Transverse colon (tissue), 4 donors: Measurements from ENCODE around the gene MAN1A2. TPM values are rescaled to one million over a fixed set of nuclear protein-coding genes. Genes with fewer than 3 reads are reported as not detected.

Source experiments
- DNase-seq: peaks from one replicate; pipeline ENCODE4 v3.0.0-alpha.2; 2019
- H3K27ac ChIP-seq, 4 donors: fragments of 200-600 bp; sonication (generic); 2 replicates each; pipeline ENCODE4 v1.5.1; 2016 to 2018; ENCODE audit warnings: inconsistent platforms in 4 of 4
- H3K27me3 ChIP-seq: fragments of 200-600 bp; sonication (generic); 2 replicates; pipeline ENCODE4 v1.5.1; 2017; ENCODE audit warnings: inconsistent platforms
- H3K36me3 ChIP-seq, 4 donors: fragments of 200-600 bp; sonication (generic); 2 replicates each; pipeline ENCODE4 v1.5.1; 2017 to 2019; ENCODE audit warnings: inconsistent platforms in 4 of 4
- H3K4me1 ChIP-seq, 4 donors: fragments of 200-600 bp; sonication (generic); 2 replicates each; pipeline ENCODE4 v1.5.1; 2017 to 2020; ENCODE audit warnings: inconsistent platforms in 4 of 4
- H3K4me3 ChIP-seq, 4 donors: fragments of 200-600 bp; sonication (generic); 1 replicate in 1 of 4; 2 replicates in 3 of 4; pipeline versions ENCODE4 v1.5.1 to v1.6.1; 2017 to 2019; ENCODE audit warnings: inconsistent platforms in 4 of 4
- H3K9me3 ChIP-seq, 2 donors: fragments of 200-600 bp; sonication (generic); 2 replicates each; pipeline ENCODE4 v1.5.1; 2017 to 2019; ENCODE audit warnings: inconsistent platforms in 2 of 2
- EP300 ChIP-seq: sonication (generic); formaldehyde crosslinking; IDR thresholded peaks from one replicate; pipeline ENCODE4 v1.6.1; 2017; ENCODE audit warnings: antibody characterized with exemption, low read depth
- POLR2A ChIP-seq: fragments of 450-650 bp; IDR thresholded peaks from one replicate; pipeline ENCODE4 v1.6.1; 2016; ENCODE audit warnings: antibody characterized with exemption, mild to moderate bottlenecking, moderate library complexity
- POLR2AphosphoS5 ChIP-seq, 3 donors: sonication (generic); formaldehyde crosslinking; IDR thresholded peaks; one replicate each; pipeline ENCODE4 v1.6.1; 2016; ENCODE audit warnings: antibody characterized with exemption in 3 of 3
- WGBS, 2 donors: methylation state at CpG; one replicate each; pipeline ENCODE4 v1.1.5; 2018; ENCODE audit warnings: low coverage in 1 of 2; 5-methylcytosine and 5-hydroxymethylcytosine counted together
- in situ Hi-C, 4 donors: fragments of 200-750 bp; cut with MboI; loops; one replicate each; pipeline versions ENCODE4 v1.15.0 to v1.15.1; 2017; ENCODE audit warnings: low sequenced_read_pairs in 3 of 4, low pct_ligation_motif_present in 1 of 4, low pct_unique_long_range_greater_than_20kb in 1 of 4
- intact Hi-C: fragments of 100-400 bp; cut with DNase I; formaldehyde crosslinking; loops from one replicate; pipeline ENCODE4 v1.15.1; 2023; ENCODE audit warnings: low total_unique reads
- total RNA-seq, 4 donors: library from RNA; depleted of rRNA; stranded (reverse); fragments of >200 nt; gene quantifications; one replicate each; pipeline ENCODE4 v1.1.0, GENCODE V29; 2016
- TF ChIP-seq, protein P1 (sequence below), 5 experiments: fragments of 200-600 bp in 3 of 5; fragments of 450-650 bp in 2 of 5; sonication (generic) in 3 of 5; IDR thresholded peaks; 1 replicate in 2 of 5; 2 replicates in 3 of 5; pipeline ENCODE4 v1.5.1; 2016 to 2017; ENCODE audit warnings: antibody characterized with exemption in 5 of 5, inconsistent platforms in 3 of 5, mild to moderate bottlenecking in 2 of 5, moderate library complexity in 1 of 5

The MAN1A2 gene
- total RNA-seq, 4 donors from 2014 or later: 9.0 to 38.6 (median 21.6) TPM

- in situ Hi-C loops: no loop called here
- TF ChIP-seq POLR2A: no peak
- no peak for TF ChIP-seq EP300
- TF ChIP-seq, protein P1, sequence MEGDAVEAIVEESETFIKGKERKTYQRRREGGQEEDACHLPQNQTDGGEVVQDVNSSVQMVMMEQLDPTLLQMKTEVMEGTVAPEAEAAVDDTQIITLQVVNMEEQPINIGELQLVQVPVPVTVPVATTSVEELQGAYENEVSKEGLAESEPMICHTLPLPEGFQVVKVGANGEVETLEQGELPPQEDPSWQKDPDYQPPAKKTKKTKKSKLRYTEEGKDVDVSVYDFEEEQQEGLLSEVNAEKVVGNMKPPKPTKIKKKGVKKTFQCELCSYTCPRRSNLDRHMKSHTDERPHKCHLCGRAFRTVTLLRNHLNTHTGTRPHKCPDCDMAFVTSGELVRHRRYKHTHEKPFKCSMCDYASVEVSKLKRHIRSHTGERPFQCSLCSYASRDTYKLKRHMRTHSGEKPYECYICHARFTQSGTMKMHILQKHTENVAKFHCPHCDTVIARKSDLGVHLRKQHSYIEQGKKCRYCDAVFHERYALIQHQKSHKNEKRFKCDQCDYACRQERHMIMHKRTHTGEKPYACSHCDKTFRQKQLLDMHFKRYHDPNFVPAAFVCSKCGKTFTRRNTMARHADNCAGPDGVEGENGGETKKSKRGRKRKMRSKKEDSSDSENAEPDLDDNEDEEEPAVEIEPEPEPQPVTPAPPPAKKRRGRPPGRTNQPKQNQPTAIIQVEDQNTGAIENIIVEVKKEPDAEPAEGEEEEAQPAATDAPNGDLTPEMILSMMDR (IDR thresholded peaks at IDR 0.05): no peak
- no peak for TF ChIP-seq POLR2AphosphoS5 (IDR thresholded peaks at IDR 0.05)
- intact Hi-C loops: no loop called here
- Histone ChIP-seq H3K27ac (no peak overlapping the region), H3K36me3 (no peaks in the 10 kb centered on the region), H3K4me3 (no peak overlapping the region), H3K9me3 (no peaks in the 10 kb centered on the region), H3K4me1 (peaks cover 0 to 34% (median 5%) of the 10 kb centered on the region in 4 donors), H3K27me3 (no peaks in the 10 kb centered on the region)
- DNase-seq: no peak
- WGBS, 2 donors: 100% methylated on average over 1 of the region's 1 CpG
Measured at GRCh38 chr1:117389779-117390178, 22.5 kb downstream of the MAN1A2 start.

DNA sequence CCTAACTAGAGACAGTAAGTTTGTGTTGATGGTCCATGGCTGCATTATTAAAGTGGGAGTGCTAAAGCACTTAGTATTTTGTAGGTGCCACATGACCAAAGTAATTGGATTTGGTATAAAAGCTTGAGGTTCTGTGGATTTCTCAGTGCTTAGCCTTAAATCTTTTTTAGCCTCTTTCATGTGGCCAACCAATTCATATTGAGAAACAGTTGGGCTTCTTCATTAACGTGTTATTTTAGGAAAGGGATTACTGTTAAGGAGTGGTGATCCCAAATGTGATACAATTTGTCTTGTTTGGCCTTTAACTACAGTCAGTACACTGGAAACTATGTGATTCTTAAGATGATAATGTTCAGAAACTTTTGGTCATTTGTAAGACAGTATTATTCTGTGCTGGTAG, 25.5 kb downstream of the MAN1A2 start:
- Histone ChIP-seq H3K4me3 (no peak overlapping the region), H3K36me3 (no peaks in the 10 kb centered on the region), H3K27ac (no peak overlapping the region), H3K4me1 (peaks cover 0 to 23% (median 2%) of the 10 kb centered on the region in 4 donors), H3K9me3 (no peaks in the 10 kb centered on the region), H3K27me3 (no peaks in the 10 kb centered on the region)
- intact Hi-C loops: no loop called here
- no peak for DNase-seq
- WGBS, 2 donors: 0 to 21% methylated on average over 1 of the region's 1 CpG
- TF ChIP-seq POLR2AphosphoS5 (IDR thresholded peaks at IDR 0.05): no peak
- TF ChIP-seq POLR2A: no peak
- TF ChIP-seq EP300: no peak
- TF ChIP-seq, protein P1 (IDR thresholded peaks at IDR 0.05): no peak
- in situ Hi-C loops: no loop called here

- peaks cover 0 to 18% (median 2%) of the 10 kb centered on the region in 4 donors for H3K4me1 ChIP-seq
- H3K27ac ChIP-seq: no peak overlapping the region
- no peak for DNase-seq
- no peaks in the 10 kb centered on the region for H3K36me3 ChIP-seq
- in situ Hi-C loops: no loop called here
- H3K4me3 ChIP-seq: no peak overlapping the region
- no peaks in the 10 kb centered on the region for H3K9me3 ChIP-seq
- TF ChIP-seq EP300 (no peak), POLR2A (no peak), POLR2AphosphoS5 (IDR thresholded peaks at IDR 0.05) (no peak)
- TF ChIP-seq, protein P1 (IDR thresholded peaks at IDR 0.05): no peak
- no peaks in the 10 kb centered on the region for H3K27me3 ChIP-seq
- intact Hi-C loops: loop anchor here (2.0 kb wide), 1 partner anchor 15 kb away; no protein-coding TSS in a partner anchor
Measured at GRCh38 chr1:117396074-117396473, 28.8 kb downstream of the MAN1A2 start.

DNA sequence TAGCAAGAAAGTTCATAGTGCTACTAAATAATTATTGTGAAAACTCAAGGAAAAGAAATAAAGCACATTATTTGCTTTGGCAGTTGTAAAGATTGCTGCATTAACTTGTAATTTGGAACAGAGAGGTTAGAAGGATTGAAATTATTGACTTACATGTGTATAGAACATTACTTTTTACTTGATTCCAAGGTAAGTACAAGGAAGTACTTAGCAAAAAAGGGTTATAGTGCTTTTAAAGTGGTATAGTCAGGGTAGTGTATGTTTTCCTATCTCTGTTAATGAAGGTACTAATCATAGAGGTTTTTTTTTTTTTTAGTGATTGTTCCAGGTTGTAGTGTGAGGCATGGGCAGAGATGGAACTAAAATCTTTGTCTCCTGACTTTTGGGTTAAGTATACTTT, 29.4 kb downstream of the MAN1A2 start:
- no peak for TF ChIP-seq EP300
- no peak for TF ChIP-seq POLR2AphosphoS5 (IDR thresholded peaks at IDR 0.05)
- TF ChIP-seq, protein P1 (IDR thresholded peaks at IDR 0.05): no peak
- no peak for TF ChIP-seq POLR2A
- intact Hi-C loops: loop anchor here (2.0 kb wide), 1 partner anchor 14 kb away; no protein-coding TSS in a partner anchor
- Histone ChIP-seq H3K4me3 (no peak overlapping the region), H3K9me3 (no peaks in the 10 kb centered on the region), H3K36me3 (no peaks in the 10 kb centered on the region), H3K27me3 (no peaks in the 10 kb centered on the region), H3K4me1 (peaks cover 0 to 18% (median 2%) of the 10 kb centered on the region in 4 donors), H3K27ac (no peak overlapping the region)
- in situ Hi-C loops: no loop called here
- DNase-seq: no peak
